Measurements from ENCODE around the gene SCIN. TPM values are rescaled to one million over a fixed set of nuclear protein-coding genes. Genes with fewer than 3 reads are reported as not detected.
"Not testable (repeated sequence)": the region's sequence is repeated elsewhere in the genome, so short reads cannot be mapped to it uniquely, and the experiment has no call there.

Gene SCIN
- total RNA-seq (1 to 10 TPM in 1 of 4 donors, under 1 TPM in 3; 0.28 to 1.8 (median 0.72) TPM), polyA plus RNA-seq (10 to 100 TPM; 14.8 to 59.4 (median 54.1) TPM)

- H3K4me3 ChIP-seq = peak within 1 kb of the TSS in 3 of 4 donors; percentile 29 to 47 (median 41)
- intact Hi-C loops (cut with DNase I) = no loop called here
- H3K27ac ChIP-seq = no peak within 1 kb of the TSS
- peaks cover 0 to 14% (median 14%) of the 10 kb centered on the region in 4 donors for H3K4me1 ChIP-seq
- 2 to 4% methylated on average over 74 of the region's 74 CpGs for WGBS, 2 donors
- TF ChIP-seq POLR2AphosphoS5 (IDR thresholded peaks at IDR 0.05) (no peak), EP300 (IDR thresholded peaks at IDR 0.05) (no peak), POLR2A (IDR thresholded peaks at IDR 0.05) (no peak), CTCF (IDR thresholded peaks at IDR 0.05) (no peak)
- H3K27me3 ChIP-seq = peaks cover 0 to 44% (median 14%) of the 10 kb centered on the region in 3 donors
- H3K9me3 ChIP-seq = no peaks in the 10 kb centered on the region
- H3K36me3 ChIP-seq = no peaks in the 10 kb centered on the region
- peak; percentile 66 for DNase-seq
Observed at GRCh38 chr7:12570534-12571461, at the start of gene SCIN. Gene SCIN, plus strand, starts transcription at chr7:12570720. Its CDS starts 67 bp downstream, at chr7:12570787.

GRCh38 chr7:12524794-12525386 lies 45.6 kb upstream of the SCIN start:
- Histone ChIP-seq H3K9me3 (no peaks in the 10 kb centered on the region), H3K27me3 (no peaks in the 10 kb centered on the region), H3K4me1 (no peaks in the 10 kb centered on the region), H3K36me3 (no peaks in the 10 kb centered on the region), H3K27ac (no peak overlapping the region), H3K4me3 (no peak overlapping the region)
- DNase-seq = no peak
- WGBS, 2 donors = 9 to 24% methylated on average over 5 of the region's 5 CpGs
- TF ChIP-seq CTCF (IDR thresholded peaks at IDR 0.05) = peak; percentile 27 to 72 (median 39)
- TF ChIP-seq EP300 (IDR thresholded peaks at IDR 0.05) = no peak
- intact Hi-C loops (cut with DNase I) = loop anchor here (2.0 kb wide), 1 partner anchor 738 kb away; no protein-coding TSS in a partner anchor

- H3K9me3 ChIP-seq; H3K4me3 ChIP-seq; H3K27me3 ChIP-seq; DNase-seq; H3K4me1 ChIP-seq; intact Hi-C loops (cut with DNase I); H3K36me3 ChIP-seq; H3K27ac ChIP-seq: not testable (repeated sequence)
- 80 to 84% methylated on average over 2 of the region's 2 CpGs for WGBS, 2 donors
Observed at GRCh38 chr7:12526693-12527092, 43.8 kb upstream of the SCIN start.

- WGBS, 2 donors = 91 to 98% methylated on average over 1 of the region's 1 CpG
- DNase-seq; H3K4me1 ChIP-seq; H3K27me3 ChIP-seq; H3K9me3 ChIP-seq; H3K4me3 ChIP-seq; H3K27ac ChIP-seq; H3K36me3 ChIP-seq; intact Hi-C loops (cut with DNase I): not testable (repeated sequence)
Observed at GRCh38 chr7:12527670-12528069, 42.9 kb upstream of the SCIN start.

GRCh38 chr7:12529971-12530710 lies 40.4 kb upstream of the SCIN start:
- Histone ChIP-seq H3K4me1 (no peaks in the 10 kb centered on the region), H3K9me3 (no peaks in the 10 kb centered on the region), H3K27me3 (no peaks in the 10 kb centered on the region), H3K4me3 (no peak overlapping the region), H3K36me3 (no peaks in the 10 kb centered on the region), H3K27ac (no peak overlapping the region)
- no peak for TF ChIP-seq EP300 (IDR thresholded peaks at IDR 0.05)
- TF ChIP-seq POLR2AphosphoS5 (IDR thresholded peaks at IDR 0.05) = no peak
- TF ChIP-seq POLR2A (IDR thresholded peaks at IDR 0.05) = no peak
- TF ChIP-seq CTCF (IDR thresholded peaks at IDR 0.05) = no peak
- 82 to 92% methylated on average over 8 of the region's 8 CpGs for WGBS, 2 donors
- no peak for DNase-seq
- intact Hi-C loops (cut with DNase I) = loop anchor here (10.0 kb wide), 1 partner anchor 105 kb away; no protein-coding TSS in a partner anchor

Data from sigmoid colon (tissue), 7 donors.